GM12892 (cell line): ENCODE results near the gene NTRK3.

Experiments used
- DNase-seq: peaks from one replicate; pipeline ENCODE4 v3.0.0; 2011; ENCODE audit not compliant: insufficient read length
- FAIRE-seq: peaks from 2 replicates; lab custom pipeline; 2011; peaks lifted over from hg19 to GRCh38; lab: Jason Lieb, UNC
- POLR2A ChIP-seq: IDR thresholded peaks from 2 replicates; pipeline ENCODE4 v1.6.1; 2011; ENCODE audit warnings: low read depth, low read length, control low read depth
- POLR2AphosphoS5 ChIP-seq: IDR thresholded peaks from 2 replicates; pipeline ENCODE4 v1.6.1; 2011; ENCODE audit warnings: low read depth, low read length, control low read depth
- TAF1 ChIP-seq: IDR thresholded peaks from 2 replicates; pipeline ENCODE4 v1.6.1; 2011; ENCODE audit warnings: low read depth, mild to moderate bottlenecking, control low read depth, low read length, borderline replicate concordance

The NTRK3 gene

GRCh38 chr15:87965304-87965703 is 291.2 kb downstream of the NTRK3 start:
- FAIRE-seq (no peak), DNase-seq (no peak)
- TF ChIP-seq POLR2AphosphoS5 (no peak), TAF1 (no peak)

GRCh38 chr15:87962428-87962827 is 294.1 kb downstream of the NTRK3 start:
- TF ChIP-seq TAF1: no peak
- no peak for TF ChIP-seq POLR2AphosphoS5
- TF ChIP-seq POLR2A: no peak
- no peak for DNase-seq
- no peak for FAIRE-seq

- DNase-seq: no peak
- no peak for FAIRE-seq
- TF ChIP-seq POLR2A (no peak), POLR2AphosphoS5 (no peak), TAF1 (no peak)
Observed at GRCh38 chr15:87961851-87962420, 294.6 kb downstream of the NTRK3 start.

- FAIRE-seq: no peak
- no peak for DNase-seq
- TF ChIP-seq POLR2AphosphoS5 (no peak), POLR2A (no peak), TAF1 (no peak)
Observed at GRCh38 chr15:87959662-87960061, 296.9 kb downstream of the NTRK3 start.

- FAIRE-seq (no peak), DNase-seq (no peak)
- TF ChIP-seq POLR2A: no peak
- no peak for TF ChIP-seq POLR2AphosphoS5
- no peak for TF ChIP-seq TAF1
Observed at GRCh38 chr15:87959080-87959479, 297.5 kb downstream of the NTRK3 start.

GRCh38 chr15:87955284-87955909 is 301.1 kb downstream of the NTRK3 start:
- no peak for TF ChIP-seq POLR2A
- no peak for TF ChIP-seq TAF1
- no peak for TF ChIP-seq POLR2AphosphoS5
- no peak for DNase-seq
- FAIRE-seq: no peak

GRCh38 chr15:87954793-87955192 is 301.7 kb downstream of the NTRK3 start:
- FAIRE-seq: no peak
- TF ChIP-seq POLR2A (no peak), TAF1 (no peak), POLR2AphosphoS5 (no peak)
- no peak for DNase-seq

- DNase-seq: no peak
- no peak for TF ChIP-seq TAF1
- TF ChIP-seq POLR2AphosphoS5: no peak
- TF ChIP-seq POLR2A: no peak
- no peak for FAIRE-seq
Observed at GRCh38 chr15:87952736-87953287, 303.7 kb downstream of the NTRK3 start.

GRCh38 chr15:87949575-87950223 is 306.8 kb downstream of the NTRK3 start:
- TF ChIP-seq POLR2AphosphoS5 (no peak), TAF1 (no peak), POLR2A (no peak)
- no peak for DNase-seq
- FAIRE-seq: no peak

- DNase-seq (no peak), FAIRE-seq (no peak)
- TF ChIP-seq POLR2A: no peak
- TF ChIP-seq POLR2AphosphoS5: no peak
- TF ChIP-seq TAF1: no peak
Observed at GRCh38 chr15:87949151-87949574, 307.4 kb downstream of the NTRK3 start.

GRCh38 chr15:87947560-87947959 is 309.0 kb downstream of the NTRK3 start:
- DNase-seq (no peak), FAIRE-seq (no peak)
- TF ChIP-seq TAF1 (no peak), POLR2A (no peak), POLR2AphosphoS5 (no peak)

GRCh38 chr15:87945246-87945645 is 311.3 kb downstream of the NTRK3 start:
- no peak for TF ChIP-seq POLR2A
- TF ChIP-seq POLR2AphosphoS5: no peak
- no peak for TF ChIP-seq TAF1
- no peak for FAIRE-seq

More at GRCh38 chr15:87945246-87945645, 311.3 kb downstream of the NTRK3 start:
- DNase-seq: no peak
